Measurements from ENCODE around the gene DPF3.

The DPF3 gene

DNA sequence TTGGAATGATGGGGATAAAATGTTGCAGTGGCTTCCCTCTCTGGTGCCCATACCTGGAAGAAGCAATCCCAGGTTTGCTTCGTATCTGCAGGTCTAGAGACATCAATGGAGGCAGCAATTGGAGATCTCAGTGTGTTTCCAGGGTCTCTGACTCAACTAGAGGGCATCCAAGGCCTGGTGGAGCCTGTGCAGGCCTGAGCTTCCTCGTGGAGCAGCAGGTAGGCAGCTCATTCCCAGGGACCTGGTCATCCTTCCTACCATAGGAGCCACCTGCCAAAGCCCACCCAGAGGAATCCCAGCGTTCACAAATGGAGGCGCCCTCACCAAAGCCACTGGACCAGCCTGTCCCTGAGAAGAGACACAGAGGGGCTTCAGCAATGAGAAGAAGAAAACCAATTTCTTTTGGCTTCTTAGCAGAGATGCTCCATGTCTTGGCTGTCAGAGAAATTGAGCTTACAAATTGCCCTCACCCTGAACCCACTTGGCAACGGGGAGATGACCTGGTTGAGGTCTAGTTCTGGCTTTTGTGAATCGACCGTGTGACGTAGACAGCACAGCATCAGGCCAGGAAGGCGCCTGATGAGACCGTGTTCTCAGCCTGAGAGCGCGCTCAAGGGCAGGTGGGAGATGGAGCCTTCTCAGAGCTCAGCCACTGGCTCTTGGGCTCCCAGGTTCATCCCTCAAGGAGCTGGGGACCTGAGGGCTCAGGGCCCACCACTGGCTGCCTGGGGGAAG, 283.6 kb downstream of the DPF3 start:
- no peak for DNase-seq

DNA sequence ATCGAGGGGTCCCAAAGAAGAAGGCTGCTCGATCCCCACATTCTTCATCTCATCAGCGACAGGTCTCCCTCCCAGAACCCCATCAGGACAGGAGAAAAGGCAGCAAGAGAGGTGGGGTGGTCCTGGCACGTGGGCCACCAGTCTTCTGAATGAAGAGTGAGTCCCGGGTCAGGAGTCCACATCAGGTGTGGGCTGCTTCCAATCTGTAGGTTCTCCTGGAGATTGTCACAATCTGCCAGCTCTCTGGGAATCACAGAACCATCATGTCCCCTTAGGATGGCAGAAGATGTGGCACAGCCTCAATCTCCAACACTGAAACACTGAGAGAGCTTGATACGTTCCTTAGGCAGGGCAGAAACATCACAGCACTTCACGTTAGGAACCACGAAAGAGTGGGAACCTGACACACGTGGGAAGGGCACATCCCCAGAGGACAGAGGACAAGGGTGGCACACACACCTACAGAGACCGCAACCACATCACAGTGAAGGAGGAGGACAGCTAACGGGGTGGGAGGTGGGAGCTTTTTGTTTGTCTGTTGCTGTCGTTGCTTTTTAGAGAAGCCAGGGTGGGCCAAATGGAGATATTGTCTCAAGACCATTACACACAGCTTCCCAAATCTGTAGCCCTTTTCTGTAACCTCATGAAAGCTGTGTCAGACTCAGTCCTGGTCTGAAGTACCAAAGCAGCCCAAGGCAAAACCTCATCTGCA, 284.5 kb downstream of the DPF3 start:
- DNase-seq: no peak

DNA sequence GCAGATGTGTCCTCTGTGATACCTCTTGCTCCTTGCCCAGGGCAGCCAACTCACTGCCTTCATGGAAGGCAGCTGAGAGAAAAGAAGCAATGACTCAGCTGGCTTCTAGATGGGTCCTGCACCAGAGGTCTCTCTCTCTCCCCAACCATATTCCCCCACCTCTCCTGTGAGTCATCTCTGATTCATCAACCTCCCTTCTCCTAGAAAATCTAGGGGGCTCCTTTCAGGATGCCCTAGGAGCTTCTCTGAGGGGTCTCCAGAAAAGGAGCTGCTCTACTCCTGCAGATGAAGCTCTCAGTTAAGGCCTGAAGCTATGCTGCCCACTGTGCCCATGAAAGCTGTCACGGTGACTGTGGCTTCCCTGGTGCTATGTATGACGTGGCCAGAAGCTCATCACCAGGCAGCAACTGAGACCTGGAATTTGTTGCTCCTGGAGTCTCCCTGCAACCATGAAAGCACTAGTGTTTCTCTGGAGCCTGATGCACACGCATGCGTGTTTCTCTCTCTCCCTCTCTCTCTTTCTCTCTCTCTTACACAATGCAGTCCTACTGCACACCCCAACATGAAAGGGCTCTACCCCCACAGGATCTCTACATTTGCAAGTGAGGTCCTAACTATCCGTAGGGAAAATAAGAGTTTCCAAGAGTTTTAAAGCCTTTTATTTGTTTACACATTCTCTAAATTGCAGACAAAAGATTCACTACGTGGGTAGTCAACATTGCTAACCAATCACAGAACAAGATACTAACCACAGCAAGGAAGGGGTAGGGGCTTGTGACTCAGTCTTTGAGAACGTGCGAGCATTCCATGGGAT, 285.3 kb downstream of the DPF3 start:
- no peak for DNase-seq

DNA sequence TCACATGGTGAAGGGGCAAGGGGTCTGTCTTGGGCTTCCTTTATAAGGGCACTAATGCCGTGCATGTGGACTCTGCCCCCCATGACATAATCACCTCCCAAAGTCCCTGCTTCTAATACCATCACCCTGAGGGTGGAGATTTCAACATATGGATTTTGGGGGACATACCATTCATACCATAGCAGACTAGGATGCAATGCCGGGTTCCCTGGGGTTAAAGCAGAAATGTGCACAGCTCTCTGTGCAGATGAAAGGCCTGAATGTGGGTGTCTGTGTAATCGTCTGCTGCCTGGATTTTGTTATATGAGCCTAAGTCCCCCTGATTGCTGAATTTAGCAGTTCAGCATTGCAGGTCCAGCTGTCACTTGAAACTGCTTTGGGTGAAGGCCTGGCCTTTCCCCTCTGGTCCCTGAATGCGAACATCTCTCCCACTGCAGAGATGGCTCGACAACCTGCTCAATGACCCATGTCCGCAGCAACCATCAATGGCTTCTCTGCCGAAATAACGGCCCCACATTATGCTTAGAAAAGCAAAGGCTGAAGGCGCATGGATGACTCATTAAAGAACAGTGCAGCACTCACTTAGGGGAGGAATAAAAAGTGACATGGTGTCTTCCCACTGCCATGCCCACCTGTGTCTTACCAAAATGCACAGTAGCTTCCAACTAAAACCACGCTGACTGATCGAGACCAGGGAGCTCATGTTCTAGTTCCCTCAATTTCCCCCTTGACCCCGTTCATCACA, 286.3 kb downstream of the DPF3 start:
- DNase-seq: no peak

DNA sequence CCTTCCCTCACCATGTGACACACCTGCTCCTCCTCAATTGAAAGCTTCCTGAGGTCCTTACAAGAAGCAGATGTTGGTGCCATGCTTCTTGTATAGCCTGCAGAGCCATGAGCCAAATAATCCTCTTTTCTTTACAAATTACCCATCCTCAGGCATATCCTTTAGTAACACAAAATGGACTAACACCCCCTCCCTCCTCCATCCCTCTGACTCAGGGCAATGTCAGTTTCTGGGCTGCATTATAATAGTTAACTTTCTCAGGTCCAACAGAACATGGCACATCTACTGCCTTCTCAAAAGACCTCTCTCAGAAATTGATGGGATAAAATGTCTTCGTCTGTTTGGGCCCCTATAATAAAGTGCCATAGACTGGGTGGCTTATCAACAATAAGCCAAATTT, 287.0 kb downstream of the DPF3 start:
- DNase-seq: no peak

DNA sequence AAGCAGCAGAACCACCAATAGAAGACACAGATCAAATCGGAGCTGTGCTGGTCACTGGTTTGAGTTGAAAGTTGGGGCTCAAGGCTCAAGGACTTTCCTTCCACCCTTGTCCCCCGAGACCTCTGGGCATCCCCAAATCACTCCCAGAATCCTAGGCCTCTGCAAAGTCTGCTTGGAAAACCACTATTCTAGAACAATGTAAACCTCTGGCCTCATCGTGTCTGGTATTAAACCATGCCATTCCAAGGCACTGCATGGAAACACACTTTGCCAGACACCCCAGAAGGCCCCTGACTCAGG, 288.0 kb downstream of the DPF3 start:
- no peak for DNase-seq

DNA sequence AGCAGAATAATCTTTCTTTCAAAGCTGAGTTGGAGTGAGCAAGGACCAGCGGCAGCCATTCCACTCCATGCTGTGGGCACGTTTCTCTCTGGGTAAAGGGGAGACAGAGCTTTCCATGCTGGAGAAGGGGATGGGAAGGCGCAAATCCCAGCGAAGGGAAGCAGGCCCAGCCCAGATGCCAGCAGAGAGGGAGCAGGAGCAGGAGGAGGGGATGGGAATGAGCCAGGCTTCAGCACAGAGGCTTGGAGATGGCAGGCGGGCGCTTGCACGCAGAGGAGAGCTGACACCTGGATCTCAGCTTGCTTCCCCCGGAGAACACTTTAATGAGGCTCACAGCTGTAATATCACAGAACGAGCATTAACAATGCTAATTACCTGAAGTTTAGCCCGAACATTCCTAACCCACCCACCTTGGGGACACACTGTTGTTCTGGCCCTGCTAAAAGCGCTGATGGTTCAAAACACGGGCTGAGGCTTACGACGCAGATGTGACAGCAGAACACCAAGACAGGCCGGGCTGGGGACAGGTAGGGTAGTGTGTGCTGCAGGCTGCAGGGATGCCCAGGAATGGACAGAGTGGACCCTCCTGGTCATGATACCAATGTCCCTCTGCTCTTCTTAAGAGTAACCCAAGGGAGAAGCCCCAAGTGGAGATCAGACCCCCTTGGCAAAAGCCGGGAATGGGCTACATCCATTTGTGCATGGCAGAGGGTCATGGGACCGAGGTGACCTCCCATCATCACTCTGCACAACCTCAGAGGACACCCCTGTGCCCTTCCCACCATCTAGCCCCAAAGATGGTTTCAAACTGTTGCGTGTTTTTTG, 288.6 kb downstream of the DPF3 start:
- DNase-seq: no peak

DNA sequence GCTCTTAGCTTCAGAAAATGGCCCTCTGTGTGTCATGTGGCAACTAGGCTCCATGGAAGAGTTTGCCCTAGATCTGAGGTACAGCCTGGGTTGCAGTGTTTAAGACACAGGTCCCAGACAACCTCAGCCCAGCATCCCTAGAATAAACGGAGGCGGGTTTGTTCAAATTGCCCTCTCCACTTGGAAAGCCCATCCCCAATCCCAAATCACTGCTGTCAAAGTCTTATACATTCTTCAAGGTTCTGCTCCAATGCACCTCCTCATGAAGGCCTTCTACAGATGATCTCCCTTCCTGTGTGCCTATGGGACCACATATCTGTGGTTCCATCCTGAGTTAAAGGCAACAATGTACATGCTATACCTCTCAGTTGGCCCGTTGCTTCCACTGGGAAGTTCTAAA, 289.8 kb downstream of the DPF3 start:
- no peak for DNase-seq

DNA sequence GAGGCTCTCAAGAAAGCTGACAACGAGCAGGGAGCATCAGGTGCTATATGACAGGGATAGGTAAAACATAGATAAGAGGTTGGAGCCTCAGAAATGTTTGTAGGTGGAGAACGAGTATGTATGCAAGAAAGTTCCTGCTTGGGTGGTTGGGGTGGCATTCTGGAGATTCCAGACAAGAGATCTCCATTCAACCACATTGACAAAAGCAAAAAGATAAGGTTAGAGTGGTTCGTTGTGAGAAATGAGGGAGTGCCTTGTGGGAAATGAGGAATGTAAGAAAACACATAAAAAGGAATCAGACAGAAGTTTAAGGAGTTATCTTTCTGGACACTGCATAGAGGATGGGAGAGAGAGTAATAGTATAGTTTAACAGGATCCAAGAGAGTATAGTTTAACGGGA, 290.3 kb downstream of the DPF3 start:
- no peak for DNase-seq

DNA sequence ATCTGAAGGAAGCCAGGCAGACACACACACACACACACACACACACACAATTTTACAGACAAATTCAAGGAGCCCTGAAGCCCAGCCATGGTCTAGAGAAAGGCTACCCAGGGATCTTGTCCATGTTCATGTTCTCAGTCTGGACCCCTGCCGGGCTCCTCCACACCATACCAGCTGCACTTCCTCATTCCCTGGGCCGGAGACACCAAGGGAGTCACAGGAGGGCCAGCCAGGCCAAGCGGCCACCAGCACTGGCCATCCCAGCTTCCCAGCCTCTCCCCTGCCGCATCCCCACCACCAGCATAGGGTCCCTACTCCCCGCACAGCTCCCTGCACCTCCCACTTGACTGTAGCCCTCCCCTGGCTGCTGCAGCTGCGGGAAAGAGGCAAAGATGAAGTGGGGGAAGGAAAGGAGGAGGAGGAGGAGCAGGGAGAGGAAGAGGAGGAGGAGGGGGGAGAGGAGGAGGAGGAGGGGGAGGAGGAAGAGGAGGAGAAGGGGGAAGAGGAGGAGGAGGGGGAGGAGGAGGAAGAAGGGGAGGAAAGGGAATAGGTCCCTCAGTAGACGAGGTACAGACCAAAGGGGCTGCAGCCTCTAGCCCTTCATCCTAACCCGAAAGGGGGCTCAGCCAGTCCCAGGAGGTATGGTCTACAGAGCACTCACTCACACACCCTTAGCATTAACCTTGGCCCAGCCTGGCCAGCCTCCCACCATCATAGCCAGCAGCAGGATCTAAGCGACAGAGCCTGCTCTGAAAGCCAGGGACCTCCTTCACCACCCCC, 293.2 kb downstream of the DPF3 start:
- DNase-seq: no peak

DNA sequence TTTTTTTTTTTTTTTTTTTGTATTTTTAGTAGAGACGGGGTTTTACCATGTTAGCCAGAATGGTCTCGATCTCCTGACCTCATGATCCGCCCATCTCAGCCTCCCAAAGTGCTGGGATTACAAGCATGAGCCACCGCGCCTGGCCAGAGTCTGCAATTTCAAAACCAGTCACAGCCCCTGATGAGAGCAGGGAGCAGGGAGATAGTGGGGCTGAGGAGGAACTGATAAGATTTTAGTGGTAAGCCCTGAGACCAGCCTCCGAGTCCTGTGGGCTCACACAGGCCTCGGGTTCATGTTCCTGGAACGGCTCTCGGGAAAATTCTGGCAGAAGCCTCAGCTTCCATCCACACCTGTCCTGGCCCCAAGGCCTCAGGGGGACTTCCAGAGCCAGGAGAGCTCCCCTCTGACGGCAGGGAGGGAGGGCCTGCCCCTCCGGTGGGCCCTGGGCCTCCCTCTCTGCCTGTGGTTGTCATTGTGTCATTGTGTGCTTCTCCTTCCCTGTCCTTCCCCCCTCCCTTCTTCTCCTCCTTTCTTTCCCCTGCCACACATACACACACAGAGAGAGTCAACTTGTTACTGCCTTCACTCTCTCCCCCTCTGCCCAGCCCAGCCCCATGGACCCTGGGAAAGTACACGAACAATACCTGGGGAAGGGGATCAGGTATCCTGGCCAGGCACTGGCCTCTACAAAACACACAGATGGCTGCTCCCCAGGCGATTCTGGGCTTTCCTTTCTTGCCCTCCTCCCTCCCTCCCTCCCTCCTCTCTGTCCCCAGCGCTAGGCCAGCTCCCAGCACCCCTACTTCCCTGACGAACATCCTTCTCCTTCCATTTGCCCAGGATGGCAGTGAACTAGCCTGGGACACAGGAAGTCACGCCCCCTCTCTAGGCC, 294.1 kb downstream of the DPF3 start:
- no peak for DNase-seq

DNA sequence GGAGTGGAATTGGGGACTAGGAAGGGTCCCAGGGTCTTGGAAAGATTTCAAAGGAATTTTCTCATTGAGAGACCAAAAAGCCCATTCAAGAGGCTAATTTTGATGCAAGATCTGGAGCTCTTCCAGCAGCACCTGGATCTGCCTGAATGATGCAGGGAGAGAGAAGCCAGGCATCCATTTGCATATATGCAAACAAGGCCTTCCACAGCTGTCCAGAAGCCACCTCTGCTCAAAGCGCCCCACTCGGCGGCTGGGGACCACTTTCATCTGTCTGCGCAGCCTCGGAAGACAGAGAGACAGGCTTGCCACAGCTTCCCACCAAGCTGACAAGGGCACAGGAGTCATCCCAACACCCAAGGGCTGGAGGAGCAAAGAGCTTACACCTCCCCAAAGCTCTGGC, 295.6 kb downstream of the DPF3 start:
- no peak for DNase-seq

DNA sequence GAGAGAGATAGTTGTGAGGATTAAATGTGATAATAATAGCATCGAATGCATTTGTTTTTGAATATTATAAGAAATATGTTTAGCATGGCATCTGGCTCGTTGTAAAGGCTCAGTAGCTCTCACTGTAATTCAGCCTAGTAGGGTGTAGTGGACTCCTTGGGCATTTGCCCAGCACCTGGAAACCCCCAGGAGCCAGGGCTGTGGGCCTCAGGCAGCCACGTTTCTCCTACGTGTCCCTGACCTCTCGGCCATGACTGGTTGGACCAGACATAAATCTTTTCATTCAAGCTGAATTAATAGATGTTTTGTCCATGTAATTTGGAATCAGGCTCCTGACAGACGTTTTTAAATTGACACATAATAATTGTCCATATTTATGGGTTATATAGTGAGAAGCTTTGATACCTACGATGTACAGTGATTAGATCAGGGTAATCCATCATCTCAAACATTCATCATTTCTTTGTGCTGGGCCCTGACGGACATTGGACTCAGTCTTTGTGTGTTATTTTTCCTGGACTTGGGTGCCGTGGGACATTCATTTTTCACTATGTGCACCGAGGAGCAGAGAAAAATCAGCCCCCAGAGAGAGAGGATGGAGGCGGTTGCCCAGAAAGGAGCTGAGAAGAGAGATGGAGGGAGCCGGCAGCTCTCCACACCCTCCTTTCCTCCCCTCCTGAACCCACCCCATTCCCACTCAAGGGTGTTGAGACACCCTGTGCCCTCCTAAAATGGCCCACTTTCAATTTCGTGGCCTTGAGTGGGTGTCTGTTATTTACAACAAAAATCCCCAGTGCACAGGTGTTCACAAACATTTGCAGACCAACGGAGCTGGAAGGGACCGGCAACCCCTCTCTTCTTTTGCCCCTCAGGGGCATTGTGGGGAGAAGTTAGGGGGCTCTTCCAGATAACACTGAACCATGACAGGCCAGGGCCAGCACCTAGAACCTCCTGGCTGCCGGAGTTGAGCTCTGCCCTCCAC, 296.4 kb downstream of the DPF3 start:
- DNase-seq: no peak

DNA sequence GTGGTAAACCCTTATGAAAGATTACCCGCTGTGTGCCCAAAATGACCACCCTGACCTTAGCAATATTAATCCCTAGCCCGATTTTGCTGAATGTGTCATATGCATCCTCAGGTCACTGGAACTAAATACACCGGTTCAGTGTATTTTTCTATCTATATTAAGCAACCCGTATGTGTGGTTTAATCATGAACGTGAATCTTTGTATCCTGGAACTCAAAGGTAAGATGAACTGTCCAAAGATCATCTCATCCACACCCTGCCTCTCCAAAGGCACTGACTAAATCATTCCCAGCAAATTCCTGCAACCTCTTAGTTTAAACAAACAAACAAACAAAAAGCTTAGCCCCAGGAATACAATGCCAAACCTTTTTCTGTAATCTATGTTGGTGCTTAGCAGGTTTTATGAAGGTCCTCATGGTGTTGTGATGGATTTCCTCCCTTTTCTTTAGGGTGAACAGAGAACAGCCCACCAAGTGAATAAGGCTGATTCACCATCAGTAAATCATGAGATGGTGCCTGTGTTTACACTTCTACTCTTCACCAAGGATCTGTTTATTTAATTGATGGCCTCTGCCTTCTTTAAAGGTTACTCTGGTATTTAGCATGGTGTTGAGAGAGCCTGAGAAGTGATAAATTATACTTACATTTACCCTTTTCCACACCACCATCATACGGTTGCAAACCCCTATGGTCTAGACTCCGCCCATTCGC, 298.6 kb downstream of the DPF3 start:
- DNase-seq: no peak

DNA sequence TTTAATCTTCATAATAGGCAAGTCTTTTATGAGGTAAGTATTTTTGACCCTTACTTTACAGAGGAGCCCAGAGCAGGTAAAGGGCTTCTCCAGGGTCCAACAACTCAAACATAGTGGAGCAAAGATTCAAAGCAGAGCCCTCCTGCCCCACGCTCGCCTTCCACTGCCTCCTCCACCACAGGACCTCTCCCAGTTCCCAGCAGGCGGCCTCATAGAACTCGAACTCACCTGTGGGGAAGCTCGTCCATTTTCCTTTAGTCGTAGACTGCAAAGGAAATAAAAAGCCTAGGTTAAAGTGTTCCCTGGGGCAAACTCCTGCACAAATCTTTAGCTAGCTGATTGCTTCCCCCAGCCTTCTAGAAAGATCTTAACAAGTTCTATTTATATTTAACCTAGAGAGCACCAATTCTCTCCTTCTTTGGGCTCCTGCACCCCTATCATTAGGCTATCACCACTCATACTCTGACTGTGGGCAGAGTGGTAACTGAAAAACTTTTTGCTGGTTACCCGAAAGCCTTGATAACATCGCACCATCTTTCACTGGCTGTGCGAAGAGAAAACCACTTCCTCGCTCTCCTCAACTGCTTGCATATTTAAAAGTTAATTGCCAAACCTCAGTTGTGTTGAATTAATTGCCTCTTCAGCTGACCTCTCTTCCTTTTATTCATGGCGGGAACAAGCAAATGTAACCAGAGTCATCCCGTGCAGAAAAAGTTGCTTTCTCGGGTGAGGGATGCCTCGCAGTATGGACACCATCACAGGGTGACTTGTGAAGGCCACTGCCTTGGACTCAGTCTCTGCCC, 299.6 kb downstream of the DPF3 start:
- no peak for DNase-seq

DNA sequence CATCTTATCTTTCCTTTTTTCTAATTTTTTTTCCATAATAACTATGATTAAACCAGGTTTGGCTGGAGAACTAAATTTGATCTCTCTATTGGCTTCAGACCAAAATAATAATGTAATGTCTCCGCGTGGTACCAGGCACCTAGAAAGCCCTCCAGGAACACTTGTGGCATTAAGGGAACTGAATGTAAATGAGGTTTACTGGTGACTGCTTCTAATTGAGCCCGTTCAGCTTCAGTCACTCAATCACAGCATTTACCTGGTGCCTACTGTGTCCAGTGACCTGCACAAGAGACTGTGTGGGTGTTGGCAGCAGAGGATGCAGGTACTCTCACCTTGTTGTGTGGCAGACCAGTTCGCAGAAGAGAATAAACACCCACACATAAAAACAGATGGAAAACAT, 302.5 kb downstream of the DPF3 start:
- DNase-seq: no peak

DNA sequence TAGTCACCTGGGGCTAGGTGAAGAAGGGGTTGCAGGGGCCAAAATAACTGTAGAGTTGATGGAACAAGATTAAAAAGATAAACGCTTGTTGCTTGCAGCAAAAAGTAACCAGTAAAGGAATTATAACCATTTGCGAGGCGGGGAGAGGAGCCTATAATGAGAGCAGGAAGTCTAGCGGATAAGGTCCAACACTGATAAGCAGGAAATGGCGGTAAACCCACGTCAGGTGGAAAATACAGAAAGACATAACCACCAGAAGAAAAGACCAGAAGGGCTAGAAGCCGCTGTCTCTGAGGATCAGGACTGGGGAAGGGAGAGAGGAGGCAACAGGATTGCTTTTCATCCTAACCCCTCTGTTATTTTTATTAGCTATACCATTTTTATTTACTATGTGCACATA, 303.3 kb downstream of the DPF3 start:
- DNase-seq: no peak

DNA sequence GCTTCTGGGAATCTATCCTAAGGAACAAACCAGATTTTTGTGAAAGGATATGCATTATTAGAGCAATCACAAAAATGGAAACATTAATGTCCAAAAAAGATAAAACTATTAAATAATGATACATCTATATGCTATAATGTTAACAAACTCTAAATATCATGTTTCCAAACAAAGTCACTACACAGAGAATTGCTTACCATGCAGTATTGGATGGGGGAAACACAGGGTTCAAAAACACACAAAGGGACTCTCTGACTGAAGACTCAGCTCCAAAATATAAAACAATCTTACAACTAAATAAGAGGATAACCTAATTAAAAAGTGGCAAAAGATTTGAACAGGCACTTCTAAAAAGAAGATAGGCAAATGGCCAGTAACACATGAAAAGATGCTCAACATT, 304.2 kb downstream of the DPF3 start:
- DNase-seq: no peak
